Endothelial cell (in vitro differentiated cells): ENCODE measurements around the gene KIAA1671. TPM values are rescaled to one million over a fixed set of nuclear protein-coding genes. Genes with fewer than 3 reads are reported as not detected.

ENCODE experiments used
- DNase-seq: peaks from one replicate; pipeline ENCODE4 v3.0.0; 2021; ENCODE audit warnings: low spot score
- H3K27ac Mint-ChIP-seq: one replicate; pipeline ENCODE4 v1.8.0; 2021; ENCODE audit warnings: mixed read lengths, inconsistent platforms; ENCODE audit not compliant: unreplicated experiment
- H3K27me3 Mint-ChIP-seq: one replicate; pipeline ENCODE4 v1.8.0; 2021; ENCODE audit warnings: mild to moderate bottlenecking, moderate library complexity, mixed read lengths, inconsistent platforms; ENCODE audit not compliant: unreplicated experiment
- H3K36me3 Mint-ChIP-seq: one replicate; pipeline ENCODE4 v1.8.0; 2021; ENCODE audit warnings: mild to moderate bottlenecking, low read depth, mixed read lengths, inconsistent platforms; ENCODE audit not compliant: unreplicated experiment
- H3K4me1 Mint-ChIP-seq: one replicate; pipeline ENCODE4 v1.8.0; 2021; ENCODE audit warnings: mild to moderate bottlenecking, mixed read lengths, inconsistent platforms; ENCODE audit not compliant: unreplicated experiment
- H3K4me3 Mint-ChIP-seq: one replicate; pipeline ENCODE4 v1.8.0; 2021; ENCODE audit warnings: mild to moderate bottlenecking, mixed read lengths, inconsistent platforms; ENCODE audit not compliant: unreplicated experiment
- H3K9me3 Mint-ChIP-seq: one replicate; pipeline ENCODE4 v1.8.0; 2021; ENCODE audit warnings: mixed read lengths, inconsistent platforms; ENCODE audit not compliant: unreplicated experiment
- CTCF ChIP-seq: fragments of 200-600 bp; sonication (generic); IDR thresholded peaks from one replicate; pipeline ENCODE4 v1.5.0; 2021; ENCODE audit warnings: antibody characterized with exemption; ENCODE audit not compliant: unreplicated experiment
- total RNA-seq: library from RNA; stranded (reverse); fragmentation: NEBNext Ultra II Directional; extraction: Animal tissue kit (Norgen Biotek cat#: 25700); gene quantifications from one replicate; pipeline ENCODE4 v1.2.1, GENCODE V29; 2021; ENCODE audit not compliant: unreplicated experiment

Gene KIAA1671
- total RNA-seq, 1 donor from 2014 or later = 92.1 TPM

GRCh38 chr22:25100402-25100801 is 147.9 kb downstream of the KIAA1671 start:
- Mint-ChIP-seq H3K27me3 (peaks cover 4% of the 10 kb centered on the region), H3K4me3 (no peak overlapping the region), H3K4me1 (peaks cover 19% of the 10 kb centered on the region), H3K27ac (no peak overlapping the region), H3K9me3 (no peaks in the 10 kb centered on the region), H3K36me3 (peaks cover 6% of the 10 kb centered on the region)
- DNase-seq = no peak
- no peak for TF ChIP-seq CTCF

GRCh38 chr22:25100948-25101347 is 148.4 kb downstream of the KIAA1671 start:
- Mint-ChIP-seq H3K4me1 (peaks cover 15% of the 10 kb centered on the region), H3K27me3 (peaks cover 4% of the 10 kb centered on the region), H3K36me3 (peaks cover 6% of the 10 kb centered on the region), H3K4me3 (no peak overlapping the region), H3K27ac (no peak overlapping the region), H3K9me3 (no peaks in the 10 kb centered on the region)
- no peak for TF ChIP-seq CTCF
- no peak for DNase-seq

- Mint-ChIP-seq H3K27ac (no peak overlapping the region), H3K4me1 (peaks cover 12% of the 10 kb centered on the region), H3K9me3 (no peaks in the 10 kb centered on the region), H3K36me3 (peaks cover 3% of the 10 kb centered on the region), H3K4me3 (no peak overlapping the region), H3K27me3 (peaks cover 2% of the 10 kb centered on the region)
- TF ChIP-seq CTCF = no peak
- DNase-seq = no peak
Measured at GRCh38 chr22:25101501-25101900, 149.0 kb downstream of the KIAA1671 start.

- H3K27me3 Mint-ChIP-seq = no peaks in the 10 kb centered on the region
- peaks cover 8% of the 10 kb centered on the region for H3K4me1 Mint-ChIP-seq
- no peak for DNase-seq
- H3K9me3 Mint-ChIP-seq = no peaks in the 10 kb centered on the region
- no peak overlapping the region for H3K27ac Mint-ChIP-seq
- TF ChIP-seq CTCF = no peak
- H3K4me3 Mint-ChIP-seq = no peak overlapping the region
- H3K36me3 Mint-ChIP-seq = no peaks in the 10 kb centered on the region
Measured at GRCh38 chr22:25101986-25102385, 149.5 kb downstream of the KIAA1671 start.

- no peak for DNase-seq
- Mint-ChIP-seq H3K4me3 (no peak overlapping the region), H3K4me1 (peaks cover 7% of the 10 kb centered on the region), H3K27ac (no peak overlapping the region), H3K9me3 (no peaks in the 10 kb centered on the region), H3K27me3 (no peaks in the 10 kb centered on the region), H3K36me3 (no peaks in the 10 kb centered on the region)
- no peak for TF ChIP-seq CTCF
Measured at GRCh38 chr22:25102722-25103121, 150.2 kb downstream of the KIAA1671 start.
